GM18909 (cell line): ENCODE results near the gene VAX1.
"Not testable (repeated sequence)": the region's sequence is repeated elsewhere in the genome, so short reads cannot be mapped to it uniquely, and the experiment has no call there.

Source experiments
- ATAC-seq: cut with Tn5 transposase; IDR thresholded peaks from one replicate; pipeline ENCODE4 v1.9.1; 2021; ENCODE audit warnings: mild to moderate bottlenecking; ENCODE audit not compliant: unreplicated experiment, poor library complexity

Gene VAX1

GRCh38 chr10:117136391-117136975 is 1.6 kb downstream of the VAX1 start:
- no peak for ATAC-seq

- no peak for ATAC-seq
Measured at GRCh38 chr10:117135480-117136140, 2.5 kb downstream of the VAX1 start.

- no peak for ATAC-seq
Measured at GRCh38 chr10:117135026-117135372, 3.1 kb downstream of the VAX1 start.

- no peak for ATAC-seq
Measured at GRCh38 chr10:117134306-117135025, 3.6 kb downstream of the VAX1 start.

- ATAC-seq: no peak
Measured at GRCh38 chr10:117134056-117134305, 4.1 kb downstream of the VAX1 start.

- ATAC-seq: no peak
Measured at GRCh38 chr10:117133273-117134055, 4.6 kb downstream of the VAX1 start.

GRCh38 chr10:117132751-117133231 is 5.3 kb downstream of the VAX1 start:
- ATAC-seq: no peak

- no peak for ATAC-seq
Measured at GRCh38 chr10:117131376-117132327, 6.4 kb downstream of the VAX1 start.

GRCh38 chr10:117130862-117131375 is 7.2 kb downstream of the VAX1 start:
- no peak for ATAC-seq

GRCh38 chr10:117130346-117130745 is 7.7 kb downstream of the VAX1 start:
- ATAC-seq: no peak

GRCh38 chr10:117126645-117127044 is 11.4 kb downstream of the VAX1 start:
- not testable (repeated sequence) for ATAC-seq

GRCh38 chr10:117126034-117126433 is 12.0 kb downstream of the VAX1 start:
- ATAC-seq: no peak

GRCh38 chr10:117112220-117112619 is 25.9 kb downstream of the VAX1 start:
- ATAC-seq: no peak

- no peak for ATAC-seq
Measured at GRCh38 chr10:117107238-117107637, 30.8 kb downstream of the VAX1 start.

GRCh38 chr10:117096599-117097201 is 41.4 kb downstream of the VAX1 start:
- ATAC-seq: no peak

GRCh38 chr10:117094856-117095255 is 43.2 kb downstream of the VAX1 start:
- ATAC-seq: no peak

GRCh38 chr10:117092386-117092785 is 45.7 kb downstream of the VAX1 start:
- no peak for ATAC-seq

- no peak for ATAC-seq
Measured at GRCh38 chr10:117090834-117091233, 47.2 kb downstream of the VAX1 start.

GRCh38 chr10:117087521-117087920 is 50.5 kb downstream of the VAX1 start:
- no peak for ATAC-seq
